GM21786 (cell line): ENCODE data around the gene NSD1.
A peak's percentile ranks its signal among the peaks of the same experiment; 100 is the strongest.

Experiments
- ATAC-seq: cut with Tn5 transposase; IDR thresholded peaks from one replicate; pipeline ENCODE4 v1.9.1; 2021; ENCODE audit not compliant: unreplicated experiment

The NSD1 gene

GRCh38 chr5:177133096-177133852, at the start of gene NSD1:
NSD1 (plus strand) TSS chr5:177133773; CDS start chr5:177135104, 1,331 bp downstream.
- peak; percentile 49 for ATAC-seq

GRCh38 chr5:177084175-177084574, 49.4 kb upstream of the NSD1 start:
- ATAC-seq = no peak

GRCh38 chr5:177085985-177086653, 47.5 kb upstream of the NSD1 start:
- no peak for ATAC-seq

- ATAC-seq = peak; percentile 60
These were observed 46.7 kb upstream of the NSD1 start, which contains the start of gene FGFR4 for GRCh38 chr5:177086654-177087397. FGFR4 (plus strand) TSS chr5:177086915; CDS start chr5:177089603, 2,688 bp downstream.

- ATAC-seq = peak; percentile 2
These were observed 46.1 kb upstream of the NSD1 start for GRCh38 chr5:177087398-177088005.

GRCh38 chr5:177089127-177089526, 44.4 kb upstream of the NSD1 start:
- ATAC-seq = no peak

GRCh38 chr5:177089825-177090641, 43.5 kb upstream of the NSD1 start:
- no peak for ATAC-seq

- ATAC-seq = no peak
These were observed 42.8 kb upstream of the NSD1 start for GRCh38 chr5:177090813-177091212.

- no peak for ATAC-seq
These were observed 42.3 kb upstream of the NSD1 start for GRCh38 chr5:177091232-177091631.

GRCh38 chr5:177092178-177093081, 41.1 kb upstream of the NSD1 start:
- no peak for ATAC-seq

GRCh38 chr5:177093082-177093712, 40.4 kb upstream of the NSD1 start:
- no peak for ATAC-seq

- ATAC-seq = no peak
These were observed 39.8 kb upstream of the NSD1 start for GRCh38 chr5:177093803-177094202.

- ATAC-seq = no peak
These were observed 39.1 kb upstream of the NSD1 start for GRCh38 chr5:177094224-177095087.

- ATAC-seq = no peak
These were observed 38.4 kb upstream of the NSD1 start for GRCh38 chr5:177095088-177095669.

- ATAC-seq = no peak
These were observed 37.2 kb upstream of the NSD1 start for GRCh38 chr5:177096162-177097015.
